ENCODE data around the gene ADTRP. TPM values are rescaled to one million over a fixed set of nuclear protein-coding genes. Genes with fewer than 3 reads are reported as not detected.

ADTRP gene
- total RNA-seq, 1 experiment from 2014 or later = 0.74 TPM

Other genes starting within 250 kb of the ADTRP start
- 0.95 and 1.3 TPM in 2 replicates for gene TMEM170B, start 241.1 kb downstream of the ADTRP start, total RNA-seq (2014; rRNA removed; shearing (Covaris generic))
- gene HIVEP1, start 233.5 kb upstream of the ADTRP start, total RNA-seq (2014; rRNA removed; shearing (Covaris generic)) = 7.2 and 8.6 TPM in 2 replicates

All from H4 (cell line).